Muscle layer of colon (tissue), 2 donors: ENCODE data around the gene MFAP3.

Experiments
- H3K27ac ChIP-seq: one replicate; pipeline ENCODE4 v1.7.0; 2013; ENCODE audit warnings: low read depth, mild to moderate bottlenecking, low read length, moderate library complexity
- H3K27me3 ChIP-seq, 2 donors: one replicate each; pipeline ENCODE4 v1.7.0; 2013; ENCODE audit warnings: low read length in 2 of 2, mild to moderate bottlenecking in 2 of 2; ENCODE audit not compliant: insufficient read depth in 2 of 2, control insufficient read depth in 1 of 2
- H3K36me3 ChIP-seq: one replicate; pipeline ENCODE4 v1.7.0; 2013; ENCODE audit warnings: mild to moderate bottlenecking, low read length; ENCODE audit not compliant: insufficient read depth
- H3K4me1 ChIP-seq: one replicate; pipeline ENCODE4 v1.7.0; 2013; ENCODE audit warnings: mild to moderate bottlenecking, low read length; ENCODE audit not compliant: insufficient read depth
- H3K4me3 ChIP-seq, 2 donors: one replicate each; pipeline ENCODE4 v1.7.0; 2013; ENCODE audit warnings: low read length in 2 of 2, low read depth in 1 of 2, mild to moderate bottlenecking in 1 of 2, moderate library complexity in 1 of 2
- H3K9ac ChIP-seq: one replicate; pipeline ENCODE4 v1.7.0; 2013; ENCODE audit warnings: low read length
- H3K9me3 ChIP-seq: one replicate; pipeline ENCODE4 v1.7.0; 2013; ENCODE audit warnings: mild to moderate bottlenecking, low read length
- donor health status: abdominal sarcoma.
- donor health status: Adenocarcinoma of cecum.

MFAP3 gene

GRCh38 chr5:154076240-154076922 lies 37.6 kb downstream of the MFAP3 start:
- H3K4me1 ChIP-seq: peaks cover 5% of the 10 kb centered on the region
- no peaks in the 10 kb centered on the region for H3K9me3 ChIP-seq
- no peak overlapping the region for H3K9ac ChIP-seq
- H3K27me3 ChIP-seq: no peaks in the 10 kb centered on the region
- no peak overlapping the region for H3K27ac ChIP-seq
- no peak overlapping the region for H3K4me3 ChIP-seq
- H3K36me3 ChIP-seq: no peaks in the 10 kb centered on the region

DNA sequence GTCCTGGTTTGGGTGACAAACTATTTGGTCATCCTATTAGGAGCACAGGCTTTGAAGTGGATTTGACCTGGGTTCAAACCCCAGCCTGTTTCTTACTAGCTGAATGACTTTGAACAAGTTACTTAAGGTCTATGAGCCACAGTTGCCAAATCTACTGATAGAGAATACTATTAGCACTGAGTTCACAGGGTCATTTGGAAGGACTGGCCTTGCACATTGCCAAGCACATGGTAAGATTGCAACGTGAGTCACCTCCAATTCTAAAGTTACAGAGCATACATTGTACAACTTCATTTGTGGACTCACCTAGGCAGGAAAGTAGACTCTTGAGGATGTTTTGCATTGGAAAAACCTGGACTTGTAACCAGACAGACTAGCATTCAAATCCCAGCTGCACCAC lies 38.9 kb downstream of the MFAP3 start:
- Histone ChIP-seq H3K4me3 (no peak overlapping the region), H3K9ac (no peak overlapping the region), H3K27me3 (no peaks in the 10 kb centered on the region), H3K4me1 (peaks cover 5% of the 10 kb centered on the region), H3K36me3 (no peaks in the 10 kb centered on the region), H3K27ac (no peak overlapping the region), H3K9me3 (no peaks in the 10 kb centered on the region)

DNA sequence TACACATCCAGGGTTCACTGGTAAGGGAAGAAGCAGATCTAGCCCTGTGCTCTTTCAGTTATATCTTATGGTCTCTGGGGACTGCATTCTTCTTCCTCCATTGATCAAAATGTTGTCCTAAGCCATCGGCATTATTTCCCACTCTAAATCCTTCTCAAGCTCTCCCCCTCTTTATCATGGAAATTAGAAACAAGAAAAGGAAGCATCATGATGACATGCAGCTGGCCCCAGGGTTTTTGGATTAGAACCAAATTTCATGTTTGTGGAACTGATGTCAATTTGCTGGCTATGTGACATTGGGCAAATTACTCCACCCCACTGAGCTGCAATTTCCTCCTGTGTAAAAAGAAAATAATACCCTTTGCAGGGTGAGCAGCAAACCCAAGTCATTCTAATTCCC lies 39.5 kb downstream of the MFAP3 start:
- H3K27me3 ChIP-seq: no peaks in the 10 kb centered on the region
- no peak overlapping the region for H3K4me3 ChIP-seq
- no peak overlapping the region for H3K9ac ChIP-seq
- H3K9me3 ChIP-seq: no peaks in the 10 kb centered on the region
- no peak overlapping the region for H3K27ac ChIP-seq
- peaks cover 5% of the 10 kb centered on the region for H3K4me1 ChIP-seq
- no peaks in the 10 kb centered on the region for H3K36me3 ChIP-seq

GRCh38 chr5:154081246-154081645 lies 42.5 kb downstream of the MFAP3 start:
- H3K27me3 ChIP-seq: no peaks in the 10 kb centered on the region
- peaks cover 10% of the 10 kb centered on the region for H3K4me1 ChIP-seq
- H3K36me3 ChIP-seq: no peaks in the 10 kb centered on the region
- H3K27ac ChIP-seq: no peak overlapping the region
- H3K4me3 ChIP-seq: no peak overlapping the region
- no peaks in the 10 kb centered on the region for H3K9me3 ChIP-seq
- no peak overlapping the region for H3K9ac ChIP-seq

GRCh38 chr5:154084062-154084639 lies 45.4 kb downstream of the MFAP3 start:
- no peaks in the 10 kb centered on the region for H3K36me3 ChIP-seq
- H3K9me3 ChIP-seq: no peaks in the 10 kb centered on the region
- no peak overlapping the region for H3K4me3 ChIP-seq
- H3K4me1 ChIP-seq: peaks cover 5% of the 10 kb centered on the region
- H3K27me3 ChIP-seq: no peaks in the 10 kb centered on the region
- no peak overlapping the region for H3K9ac ChIP-seq
- no peak overlapping the region for H3K27ac ChIP-seq

GRCh38 chr5:154086146-154086545 lies 47.4 kb downstream of the MFAP3 start:
- Histone ChIP-seq H3K4me1 (peaks cover 5% of the 10 kb centered on the region), H3K9ac (no peak overlapping the region), H3K27ac (no peak overlapping the region), H3K4me3 (no peak overlapping the region), H3K27me3 (no peaks in the 10 kb centered on the region), H3K36me3 (no peaks in the 10 kb centered on the region), H3K9me3 (no peaks in the 10 kb centered on the region)

GRCh38 chr5:154086641-154087040 lies 47.9 kb downstream of the MFAP3 start:
- no peak overlapping the region for H3K27ac ChIP-seq
- H3K9me3 ChIP-seq: no peaks in the 10 kb centered on the region
- H3K9ac ChIP-seq: no peak overlapping the region
- peaks cover 5% of the 10 kb centered on the region for H3K4me1 ChIP-seq
- H3K4me3 ChIP-seq: no peak overlapping the region
- H3K27me3 ChIP-seq: no peaks in the 10 kb centered on the region
- no peaks in the 10 kb centered on the region for H3K36me3 ChIP-seq

DNA sequence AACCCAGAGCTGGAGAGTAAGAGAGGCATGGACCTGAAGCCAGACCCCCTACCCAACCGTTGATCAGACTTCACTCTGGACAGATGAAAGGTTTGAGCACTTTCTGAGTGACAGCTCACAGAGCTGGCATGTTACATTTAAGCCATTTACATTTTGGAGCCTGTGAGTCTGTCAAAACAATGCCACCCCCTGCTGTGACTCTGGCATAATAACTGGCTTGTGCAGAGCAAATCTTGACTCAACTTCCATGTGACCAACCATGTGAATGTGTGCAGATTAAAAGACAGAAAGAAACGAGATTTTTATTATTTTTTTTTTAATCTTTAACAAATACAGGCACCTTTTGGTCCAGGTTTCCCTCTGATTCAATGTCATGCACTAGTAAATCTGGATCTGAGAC lies 48.5 kb downstream of the MFAP3 start:
- Histone ChIP-seq H3K4me3 (no peak overlapping the region), H3K4me1 (peaks cover 7% of the 10 kb centered on the region), H3K9ac (no peak overlapping the region), H3K36me3 (no peaks in the 10 kb centered on the region), H3K27ac (no peak overlapping the region), H3K9me3 (no peaks in the 10 kb centered on the region), H3K27me3 (no peaks in the 10 kb centered on the region)

DNA sequence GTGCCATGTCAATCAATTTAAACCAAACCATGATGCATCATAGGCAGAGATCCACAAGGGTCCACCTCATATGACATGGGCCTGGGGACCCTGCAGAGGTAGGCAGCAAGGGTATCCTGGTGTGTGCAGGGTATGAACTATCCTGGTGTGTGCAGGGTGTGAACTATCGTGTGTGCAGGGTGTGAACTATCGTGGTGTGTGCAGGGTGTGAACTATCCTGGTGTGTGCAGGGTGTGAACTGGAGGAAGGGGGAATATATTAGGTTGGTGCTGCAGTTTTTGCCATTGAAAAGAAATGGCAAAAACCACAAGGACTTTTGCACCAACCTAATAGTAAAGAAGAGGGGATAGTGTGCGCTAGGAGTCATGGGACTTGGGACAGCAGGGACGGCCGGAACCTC lies 50.0 kb downstream of the MFAP3 start:
- H3K27me3 ChIP-seq: no peaks in the 10 kb centered on the region
- peaks cover 11% of the 10 kb centered on the region for H3K4me1 ChIP-seq
- no peak overlapping the region for H3K27ac ChIP-seq
- H3K4me3 ChIP-seq: no peak overlapping the region
- H3K9me3 ChIP-seq: no peaks in the 10 kb centered on the region
- no peak overlapping the region for H3K9ac ChIP-seq
- H3K36me3 ChIP-seq: no peaks in the 10 kb centered on the region

GRCh38 chr5:154090656-154091055 lies 51.9 kb downstream of the MFAP3 start:
- no peaks in the 10 kb centered on the region for H3K9me3 ChIP-seq
- H3K27me3 ChIP-seq: no peaks in the 10 kb centered on the region
- no peak overlapping the region for H3K27ac ChIP-seq
- H3K4me1 ChIP-seq: peaks cover 5% of the 10 kb centered on the region
- no peak overlapping the region for H3K4me3 ChIP-seq
- no peaks in the 10 kb centered on the region for H3K36me3 ChIP-seq
- no peak overlapping the region for H3K9ac ChIP-seq

GRCh38 chr5:154092356-154093141 lies 53.8 kb downstream of the MFAP3 start:
- Histone ChIP-seq H3K4me3 (no peak overlapping the region), H3K9me3 (no peaks in the 10 kb centered on the region), H3K9ac (no peak overlapping the region), H3K27me3 (no peaks in the 10 kb centered on the region), H3K4me1 (peaks cover 5% of the 10 kb centered on the region), H3K27ac (no peak overlapping the region), H3K36me3 (no peaks in the 10 kb centered on the region)
